PC-9 (cell line): ENCODE measurements around the gene CD22.

Experiments
- CTCF ChIP-seq: fragments of 200-600 bp; sonication (generic); conservative IDR thresholded peaks from 2 replicates; pipeline ENCODE4 v1.6.1; 2017; ENCODE audit warnings: mixed run types, antibody characterized with exemption, mild to moderate bottlenecking, moderate library complexity
- EZH2 ChIP-seq: fragments of 200-600 bp; sonication (generic); IDR thresholded peaks from 2 replicates; pipeline ENCODE4 v1.8.0; 2017; ENCODE audit warnings: antibody characterized with exemption, low read depth

GRCh38 chr19:35298561-35298972, 30.4 kb upstream of the CD22 start:
- no peak for TF ChIP-seq CTCF
- TF ChIP-seq EZH2, result no peak
